HepG2 (cell line): Measurements from ENCODE around the gene MYH7. TPM values are rescaled to one million over a fixed set of nuclear protein-coding genes. Genes with fewer than 3 reads are reported as not detected.

Experiments
- ADNP ChIP-seq: sonication (generic); formaldehyde crosslinking; IDR thresholded peaks from 2 replicates; pipeline ENCODE4 v1.4.0; 2020; ENCODE audit warnings: missing genetic modification reagents
- ARID2 ChIP-seq: sonication (generic); formaldehyde crosslinking; IDR thresholded peaks from 2 replicates; pipeline ENCODE4 v1.8.1; 2022; ENCODE audit warnings: mild to moderate bottlenecking, missing genetic modification reagents, borderline replicate concordance
- ELF3 ChIP-seq: IDR thresholded peaks from 2 replicates; pipeline ENCODE4 v1.6.1; 2016; ENCODE audit warnings: missing genetic modification reagents, missing compliant biosample characterization
- ELF4 ChIP-seq: sonication (generic); formaldehyde crosslinking; IDR thresholded peaks from 2 replicates; pipeline ENCODE4 v1.5.0; 2020; ENCODE audit warnings: missing genetic modification reagents, mild to moderate bottlenecking, moderate library complexity, borderline replicate concordance
- ETV6 ChIP-seq: sonication (generic); formaldehyde crosslinking; conservative IDR thresholded peaks from 2 replicates; pipeline ENCODE4 v1.4.0; 2020; ENCODE audit warnings: missing genetic modification reagents
- HMGXB4 ChIP-seq, 2 experiments: sonication (generic) in 1 of 2; formaldehyde crosslinking in 1 of 2; IDR thresholded peaks; 2 replicates each; pipeline versions ENCODE4 v1.4.0 to v1.6.1; 2018 to 2020; ENCODE audit warnings: missing genetic modification reagents in 2 of 2, borderline replicate concordance in 1 of 2, low read depth in 1 of 2, mild to moderate bottlenecking in 1 of 2, missing biosample characterization in 1 of 2
- IRF9 ChIP-seq: sonication (generic); formaldehyde crosslinking; IDR thresholded peaks from 2 replicates; pipeline ENCODE4 v1.8.0; 2022; ENCODE audit warnings: missing genetic modification reagents, mild to moderate bottlenecking, borderline replicate concordance
- KLF9 ChIP-seq: IDR thresholded peaks from 2 replicates; pipeline ENCODE4 v1.6.1; 2016; ENCODE audit warnings: low read depth
- KMT2B ChIP-seq: IDR thresholded peaks from 2 replicates; pipeline ENCODE4 v1.6.1; 2016; ENCODE audit warnings: missing genetic modification reagents, missing compliant biosample characterization
- NFKB2 ChIP-seq: sonication (generic); formaldehyde crosslinking; IDR thresholded peaks from 2 replicates; pipeline ENCODE4 v1.4.0; 2020; ENCODE audit warnings: missing genetic modification reagents, borderline replicate concordance
- PCBP1 ChIP-seq: fragments of 200-400 bp; formaldehyde crosslinking; IDR thresholded peaks from 2 replicates; pipeline ENCODE4 v1.6.1; 2017; ENCODE audit warnings: mild to moderate bottlenecking, low read depth, low read length, borderline replicate concordance
- TARDBP ChIP-seq: sonication (generic); formaldehyde crosslinking; IDR thresholded peaks from 2 replicates; pipeline ENCODE4 v1.8.0; 2022; ENCODE audit warnings: mild to moderate bottlenecking, missing genetic modification reagents
- TFDP1 ChIP-seq: IDR thresholded peaks from 2 replicates; pipeline ENCODE4 v1.6.1; 2016; ENCODE audit warnings: missing compliant biosample characterization, missing genetic modification reagents, borderline replicate concordance
- ZBTB3 ChIP-seq: sonication (generic); formaldehyde crosslinking; IDR thresholded peaks from 2 replicates; pipeline ENCODE4 v1.4.0; 2020; ENCODE audit warnings: low read depth, mild to moderate bottlenecking, moderate library complexity, missing genetic modification reagents, borderline replicate concordance
- ZFP36 ChIP-seq: fragments of 150-350 bp; IDR thresholded peaks from 2 replicates; pipeline ENCODE4 v1.6.1; 2018; ENCODE audit warnings: borderline replicate concordance, low read length, low read depth; ENCODE audit not compliant: partially characterized antibody
- ZNF10 ChIP-seq: sonication (generic); formaldehyde crosslinking; IDR thresholded peaks from 2 replicates; pipeline ENCODE4 v1.4.0; 2020; ENCODE audit warnings: mild to moderate bottlenecking, low read depth, missing genetic modification reagents, borderline replicate concordance
- ZNF331 ChIP-seq: sonication (generic); formaldehyde crosslinking; IDR thresholded peaks from 2 replicates; pipeline ENCODE4 v1.4.0; 2020; ENCODE audit warnings: missing genetic modification reagents
- ZNF354B ChIP-seq: sonication (generic); formaldehyde crosslinking; IDR thresholded peaks from 2 replicates; pipeline ENCODE4 v1.8.0; 2022; ENCODE audit warnings: mild to moderate bottlenecking, missing genetic modification reagents
- ZNF781 ChIP-seq: sonication (generic); formaldehyde crosslinking; IDR thresholded peaks from 2 replicates; pipeline ENCODE4 v1.5.1; 2020; ENCODE audit warnings: borderline replicate concordance, mild to moderate bottlenecking, missing genetic modification reagents; ENCODE audit errors: not compliant biosample characterization
- polyA plus RNA-seq, 8 experiments: library from polyadenylated mRNA; depleted of rRNA in 3 of 8; stranded (reverse) in 7 of 8; unstranded in 1 of 8; fragments of >200 nt; fragmentation: Illumina TruSeq in 4 of 8; extraction: Trizol in 4 of 8; gene quantifications; 2 replicates each; pipeline versions ENCODE4 v1.2.1 to v1.2.3, GENCODE V29; 2011 to 2016; ENCODE audit warnings: low read depth in 4 of 8, missing spikeins in 1 of 8, mixed read lengths in 1 of 8; ENCODE audit not compliant: insufficient read depth in 1 of 8
- total RNA-seq, 5 experiments: library from RNA; depleted of rRNA; stranded (reverse); fragments of >200 nt; fragmentation: Illumina TruSeq; extraction: Trizol; gene quantifications; 2 replicates each; pipeline ENCODE4 v1.2.3, GENCODE V29; 2016; ENCODE audit warnings: low read depth in 1 of 5
- TF ChIP-seq, protein P1 (sequence below): sonication (generic); formaldehyde crosslinking; IDR thresholded peaks from 2 replicates; pipeline ENCODE4 v1.4.0; 2020; ENCODE audit warnings: missing genetic modification reagents
- TF ChIP-seq, protein P2 (sequence below): sonication (generic); formaldehyde crosslinking; IDR thresholded peaks from 2 replicates; pipeline ENCODE4 v1.4.0; 2020; ENCODE audit warnings: low read depth, mild to moderate bottlenecking, missing genetic modification reagents

Gene MYH7
- total and polyA plus RNA-seq, 2 of the 13 experiments (the other 11 are each of a cell fraction or from before 2014, with no cell fraction given) = 0.04 TPM; not detected in 1

GRCh38 chr14:23481362-23481970 is 46.0 kb upstream of the MYH7 start (continued):
- TF ChIP-seq PCBP1 (no peak), ELF3 (no peak), ZBTB3 (CRISPR knock-in tag) (no peak), ZNF781 (CRISPR knock-in tag) (no peak), IRF9 (no peak), HMGXB4 (CRISPR knock-in tag; IDR thresholded peaks at IDR 0.05; ENCODE audit: borderline replicate concordance in 1 of 2, low read depth in 1 of 2) (no peak), ARID2 (CRISPR knock-in tag) (peak; percentile 71; the same call in 1 of the 2 replicates), KMT2B (CRISPR knock-in tag) (no peak), ELF4 (CRISPR knock-in tag) (no peak), TARDBP (0 out of 2 replicates have a peak, but pooled peaks have one; percentile 14), KLF9 (no peak), NFKB2 (CRISPR knock-in tag) (no peak), ETV6 (CRISPR knock-in tag) (0 out of 2 replicates have a peak, but pooled peaks have one; percentile 13), TFDP1 (CRISPR knock-in tag) (no peak), ADNP (CRISPR knock-in tag) (no peak), ZFP36 (no peak), ZNF331 (0 out of 2 replicates have a peak, but pooled peaks have one; percentile 21), ZNF354B (CRISPR knock-in tag) (0 out of 2 replicates have a peak, but pooled peaks have one; percentile 47), ZNF10 (CRISPR knock-in tag) (no peak)
- TF ChIP-seq, protein P1, sequence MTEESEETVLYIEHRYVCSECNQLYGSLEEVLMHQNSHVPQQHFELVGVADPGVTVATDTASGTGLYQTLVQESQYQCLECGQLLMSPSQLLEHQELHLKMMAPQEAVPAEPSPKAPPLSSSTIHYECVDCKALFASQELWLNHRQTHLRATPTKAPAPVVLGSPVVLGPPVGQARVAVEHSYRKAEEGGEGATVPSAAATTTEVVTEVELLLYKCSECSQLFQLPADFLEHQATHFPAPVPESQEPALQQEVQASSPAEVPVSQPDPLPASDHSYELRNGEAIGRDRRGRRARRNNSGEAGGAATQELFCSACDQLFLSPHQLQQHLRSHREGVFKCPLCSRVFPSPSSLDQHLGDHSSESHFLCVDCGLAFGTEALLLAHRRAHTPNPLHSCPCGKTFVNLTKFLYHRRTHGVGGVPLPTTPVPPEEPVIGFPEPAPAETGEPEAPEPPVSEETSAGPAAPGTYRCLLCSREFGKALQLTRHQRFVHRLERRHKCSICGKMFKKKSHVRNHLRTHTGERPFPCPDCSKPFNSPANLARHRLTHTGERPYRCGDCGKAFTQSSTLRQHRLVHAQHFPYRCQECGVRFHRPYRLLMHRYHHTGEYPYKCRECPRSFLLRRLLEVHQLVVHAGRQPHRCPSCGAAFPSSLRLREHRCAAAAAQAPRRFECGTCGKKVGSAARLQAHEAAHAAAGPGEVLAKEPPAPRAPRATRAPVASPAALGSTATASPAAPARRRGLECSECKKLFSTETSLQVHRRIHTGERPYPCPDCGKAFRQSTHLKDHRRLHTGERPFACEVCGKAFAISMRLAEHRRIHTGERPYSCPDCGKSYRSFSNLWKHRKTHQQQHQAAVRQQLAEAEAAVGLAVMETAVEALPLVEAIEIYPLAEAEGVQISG = peak; percentile 80
- TF ChIP-seq, protein P2, sequence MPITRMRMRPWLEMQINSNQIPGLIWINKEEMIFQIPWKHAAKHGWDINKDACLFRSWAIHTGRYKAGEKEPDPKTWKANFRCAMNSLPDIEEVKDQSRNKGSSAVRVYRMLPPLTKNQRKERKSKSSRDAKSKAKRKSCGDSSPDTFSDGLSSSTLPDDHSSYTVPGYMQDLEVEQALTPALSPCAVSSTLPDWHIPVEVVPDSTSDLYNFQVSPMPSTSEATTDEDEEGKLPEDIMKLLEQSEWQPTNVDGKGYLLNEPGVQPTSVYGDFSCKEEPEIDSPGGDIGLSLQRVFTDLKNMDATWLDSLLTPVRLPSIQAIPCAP (CRISPR knock-in tag) = no peak
